A549 (cell line): Measurements from ENCODE around the gene GGT1. TPM values are rescaled to one million over a fixed set of nuclear protein-coding genes. Genes with fewer than 3 reads are reported as not detected.
"Not testable (repeated sequence)": the region's sequence is repeated elsewhere in the genome, so short reads cannot be mapped to it uniquely, and the experiment has no call there.

ENCODE experiments used
- ATAC-seq, 2 experiments: fragments of 200-7000 bp in 1 of 2; fragments of >200 bp in 1 of 2; cut with Nextera tagmentation in 1 of 2; cut with Tn5 transposase in 1 of 2; 3 replicates each; pipeline versions ENCODE4 v1.8.0 to v1.9.1; 2018 to 2020; ENCODE audit warnings: mild to moderate bottlenecking in 1 of 2, moderate library complexity in 1 of 2
- CTCF ChIA-PET: fragments of 300-600 bp; sonication (Branson Sonifier 250); formaldehyde crosslinking; extraction: SDS; loops from one replicate; lab custom pipeline; 2021; ENCODE audit warnings: antibody characterized with exemption, inconsistent platforms; lab: Yijun Ruan, JAX
- POLR2A ChIA-PET: fragments of 350-600 bp; formaldehyde crosslinking; extraction: SDS; loops from one replicate; lab custom pipeline; 2021; ENCODE audit warnings: antibody characterized with exemption, inconsistent platforms; lab: Yijun Ruan, JAX
- DNase-seq, 2 experiments: peaks; one replicate each; pipeline versions ENCODE4 v3.0.0 to v3.0.0-alpha.2; 2011 to 2016; ENCODE audit warnings: low read depth in 1 of 2, low spot score in 1 of 2
- FAIRE-seq: peaks from 2 replicates; lab custom pipeline; 2011; peaks lifted over from hg19 to GRCh38; lab: Jason Lieb, UNC
- H3K27ac ChIP-seq, 2 experiments: fragments of >200 bp; sonication (Bioruptor Twin); formaldehyde crosslinking; 3 replicates each; pipeline ENCODE4 v1.5.1; 2016 to 2017
- H3K4me1 ChIP-seq: fragments of >200 bp; sonication (Bioruptor Twin); formaldehyde crosslinking; 3 replicates; pipeline ENCODE4 v1.6.1; 2016
- H3K4me2 ChIP-seq: fragments of >200 bp; sonication (Bioruptor Twin); formaldehyde crosslinking; 3 replicates; pipeline ENCODE4 v1.6.1; 2016
- H3K4me3 ChIP-seq: fragments of >200 bp; sonication (Bioruptor Twin); formaldehyde crosslinking; 3 replicates; pipeline ENCODE4 v1.5.1; 2016
- H3K9me3 ChIP-seq: fragments of >200 bp; sonication (Bioruptor Twin); formaldehyde crosslinking; 3 replicates; pipeline ENCODE4 v1.6.1; 2016
- ATOH8 ChIP-seq: fragments of 250-450 bp; sonication (Bioruptor Pico); IDR thresholded peaks from 2 replicates; pipeline ENCODE4 v1.5.0; 2020; ENCODE audit warnings: low read depth, mild to moderate bottlenecking, moderate library complexity
- CEBPB ChIP-seq, 2 experiments: fragments of >200 bp in 1 of 2; sonication (Bioruptor Twin) in 1 of 2; formaldehyde crosslinking in 1 of 2; IDR thresholded peaks; 2 replicates each; pipeline ENCODE4 v1.6.1; 2012 to 2016
- CHD4 ChIP-seq: fragments of 200-600 bp; sonication (generic); IDR thresholded peaks from 2 replicates; pipeline ENCODE4 v1.6.1; 2016; ENCODE audit warnings: antibody characterized with exemption, mild to moderate bottlenecking, borderline replicate concordance
- E2F6 ChIP-seq: IDR thresholded peaks from 2 replicates; pipeline ENCODE4 v1.6.1; 2012; ENCODE audit warnings: low read depth, borderline replicate concordance
- EHMT2 ChIP-seq: fragments of 200-600 bp; sonication (generic); IDR thresholded peaks from 2 replicates; pipeline ENCODE4 v1.6.1; 2016; ENCODE audit warnings: antibody characterized with exemption, low read depth, mild to moderate bottlenecking, moderate library complexity
- ELK1 ChIP-seq: fragments of 150-350 bp; IDR thresholded peaks from 2 replicates; pipeline ENCODE4 v1.6.1; 2014; ENCODE audit warnings: low read depth, mild to moderate bottlenecking, low read length
- FOSB ChIP-seq: fragments of 250-450 bp; sonication (Bioruptor Pico); IDR thresholded peaks from 2 replicates; pipeline ENCODE4 v1.5.0; 2020; ENCODE audit warnings: mild to moderate bottlenecking, moderate library complexity
- GATA3 ChIP-seq: IDR thresholded peaks from 2 replicates; pipeline ENCODE4 v1.6.1; 2012; ENCODE audit warnings: borderline replicate concordance
- JUN ChIP-seq, 2 experiments: fragments of >200 bp; sonication (Bioruptor Twin); formaldehyde crosslinking; IDR thresholded peaks; 2 replicates in 1 of 2; 3 replicates in 1 of 2; pipeline ENCODE4 v1.6.1; 2016 to 2017
- KDM1A ChIP-seq: fragments of 200-600 bp; sonication (generic); IDR thresholded peaks from 2 replicates; pipeline ENCODE4 v1.6.1; 2016; ENCODE audit warnings: low read depth, mild to moderate bottlenecking
- MAX ChIP-seq: IDR thresholded peaks from 2 replicates; pipeline ENCODE4 v1.6.1; 2012
- MYC ChIP-seq: IDR thresholded peaks from 2 replicates; pipeline ENCODE4 v1.6.1; 2012; ENCODE audit warnings: mild to moderate bottlenecking, inconsistent platforms, low read length, improper control_type of control experiment, borderline replicate concordance
- PHF8 ChIP-seq: fragments of 200-600 bp; sonication (generic); IDR thresholded peaks from 2 replicates; pipeline ENCODE4 v1.6.1; 2016; ENCODE audit warnings: low read depth, mild to moderate bottlenecking, antibody characterized with exemption, moderate library complexity, borderline replicate concordance
- POLR2A ChIP-seq: IDR thresholded peaks from 2 replicates; pipeline ENCODE4 v1.6.1; 2012; ENCODE audit warnings: mild to moderate bottlenecking, low read length
- RARB ChIP-seq: fragments of 250-450 bp; sonication (Bioruptor Pico); IDR thresholded peaks from 2 replicates; pipeline ENCODE4 v1.8.0; 2021; ENCODE audit warnings: mild to moderate bottlenecking, moderate library complexity
- USF2 ChIP-seq: fragments of 450-650 bp; IDR thresholded peaks from 2 replicates; pipeline ENCODE4 v1.6.1; 2014; ENCODE audit warnings: antibody characterized with exemption
- ZFP36 ChIP-seq: fragments of 450-650 bp; IDR thresholded peaks from 2 replicates; pipeline ENCODE4 v1.6.1; 2014; ENCODE audit warnings: borderline replicate concordance; ENCODE audit not compliant: partially characterized antibody
- WGBS: methylation state at CpG from one replicate; pipeline ENCODE4 v1.1.6; 2017; ENCODE audit errors: missing lambda C conversion rate; 5-methylcytosine and 5-hydroxymethylcytosine counted together
- polyA plus RNA-seq, 4 experiments: library from polyadenylated mRNA; depleted of rRNA in 3 of 4; stranded (reverse); fragments of >200 nt; fragmentation: RNase III in 1 of 4; extraction: RNeasy Plus Mini Kit Qiagen cat#74134 plus additional on column Dnase treatment in 1 of 4; gene quantifications; 2 replicates in 3 of 4; 3 replicates in 1 of 4; pipeline ENCODE4 v1.2.3, GENCODE V29; 2011 to 2017

Gene GGT1
- polyA plus RNA-seq, 2 of the 4 experiments (the other 2 are of a cell fraction) = 50.1 to 118 TPM

- Histone ChIP-seq H3K9me3 (no peaks in the 10 kb centered on the region), H3K4me1 (peaks cover 15% of the 10 kb centered on the region), H3K4me3 (peak within 1 kb of the TSS; percentile 79), H3K27ac (peak within 1 kb of the TSS; percentile 89 to 100), H3K4me2 (peak within 1 kb of the TSS; percentile 94)
- CTCF ChIA-PET = no interaction called here
- DNase-seq (peak; percentile 80 to 82), ATAC-seq (peak; percentile 89 to 95), FAIRE-seq (no peak)
- POLR2A ChIA-PET = interaction anchor here (0.6 to 0.7 kb wide), 2 partner anchors 11 to 17 kb away, joined by 3 to 7 read pairs; no protein-coding TSS in a partner anchor
- 57% methylated on average over 5 of the region's 72 CpGs for WGBS
- peak; percentile 19; the same call in 1 of the 2 replicates for TF ChIP-seq PHF8
- peak in 1 of 2 experiments; percentile 57; a peak in 1 of 5 replicates for TF ChIP-seq JUN (IDR thresholded peaks at IDR 0.05)
- peak; percentile 38; the same call in 1 of the 2 replicates for TF ChIP-seq MAX
- no peak for TF ChIP-seq MYC
- TF ChIP-seq E2F6 = no peak
- TF ChIP-seq CEBPB (IDR thresholded peaks at IDR 0.05) = no peak
- peak; percentile 68 for TF ChIP-seq POLR2A
Measured at GRCh38 chr22:24592851-24593558, 10.0 kb upstream of the GGT1 start, which contains the start of gene LRRC75B. Gene LRRC75B, minus strand, starts transcription at chr22:24593073. Its CDS starts 34 bp downstream, at chr22:24593039.

- Histone ChIP-seq H3K4me2 (peak overlapping the region; percentile 94), H3K4me1 (peaks cover 15% of the 10 kb centered on the region), H3K27ac (peak overlapping the region; percentile 89 to 100), H3K4me3 (peak overlapping the region; percentile 79)
- ATAC-seq, H3K9me3 ChIP-seq, CTCF ChIA-PET, FAIRE-seq, DNase-seq: not testable (repeated sequence)
- POLR2A ChIA-PET = interaction anchor here (0.6 kb wide), 1 partner anchor 18 kb away, joined by 7 read pairs; no protein-coding TSS in a partner anchor
- WGBS = 86% methylated on average over 10 of the region's 10 CpGs
Measured at GRCh38 chr22:24593559-24593835, 9.5 kb upstream of the GGT1 start.

- peak overlapping the region; percentile 94 for H3K4me2 ChIP-seq
- ChIA-PET POLR2A (no interaction called here), CTCF (no interaction called here)
- ATAC-seq (no peak), DNase-seq (no peak), FAIRE-seq (no peak)
- H3K4me1 ChIP-seq = peaks cover 15% of the 10 kb centered on the region
- whole genome bisulfite sequencing = 82% methylated on average over 8 of the region's 16 CpGs
- H3K9me3 ChIP-seq = no peaks in the 10 kb centered on the region
- no peak for TF ChIP-seq KDM1A
- no peak for TF ChIP-seq EHMT2
- no peak for TF ChIP-seq CHD4
- no peak for TF ChIP-seq FOSB (CRISPR knock-in tag)
- TF ChIP-seq GATA3 = no peak
- no peak for TF ChIP-seq ZFP36
- no peak for TF ChIP-seq USF2
- TF ChIP-seq ELK1 = no peak
- no peak for TF ChIP-seq CEBPB (IDR thresholded peaks at IDR 0.05)
- no peak for TF ChIP-seq ATOH8 (CRISPR knock-in tag)
- TF ChIP-seq RARB (CRISPR knock-in tag) = no peak
- TF ChIP-seq MAX = no peak
- H3K27ac ChIP-seq = peak overlapping the region; percentile 89 to 100
- no peak overlapping the region for H3K4me3 ChIP-seq
Measured at GRCh38 chr22:24593836-24594568, 9.0 kb upstream of the GGT1 start.
